Lower leg skin (tissue), 3 donors: Measurements from ENCODE around the gene KLB.

ENCODE experiments used
- CTCF ChIP-seq, 3 donors: fragments of 450-650 bp; IDR thresholded peaks; one replicate each; pipeline ENCODE4 v1.5.1; 2016; ENCODE audit warnings: antibody characterized with exemption in 3 of 3, mild to moderate bottlenecking in 3 of 3, moderate library complexity in 2 of 3
- POLR2A ChIP-seq, 2 donors: fragments of 450-650 bp; IDR thresholded peaks; one replicate each; pipeline ENCODE4 v1.6.1; 2016 to 2017; ENCODE audit warnings: antibody characterized with exemption in 2 of 2, mild to moderate bottlenecking in 1 of 2, moderate library complexity in 1 of 2

GRCh38 chr4:39497909-39498726 is 91.4 kb downstream of the KLB start:
- no peak for TF ChIP-seq CTCF (IDR thresholded peaks at IDR 0.05)
- no peak for TF ChIP-seq POLR2A (IDR thresholded peaks at IDR 0.05)
